ENCODE data around the gene IGSF22.

DNA sequence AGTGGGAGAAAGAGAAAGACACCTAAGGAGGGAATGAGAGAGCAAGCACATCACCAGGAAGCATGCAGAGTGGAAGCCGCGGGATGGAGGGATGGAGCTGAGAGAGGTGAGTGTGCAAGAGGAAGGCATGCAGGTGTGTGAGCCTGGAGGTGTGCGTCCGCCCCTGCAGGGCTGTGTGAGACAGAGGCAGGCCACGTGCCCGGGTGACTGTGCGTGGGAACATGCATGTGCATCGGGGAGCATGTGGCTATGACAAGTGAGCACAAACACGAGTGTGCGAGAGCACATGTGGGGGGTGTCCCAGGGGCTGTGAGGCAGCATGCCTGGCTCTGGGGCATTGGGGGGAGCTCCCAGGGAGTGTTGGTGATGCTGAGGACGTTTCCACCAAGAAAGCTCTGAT is 35.8 kb upstream of the IGSF22 start:
- TF ChIP-seq EZH2 (IDR thresholded peaks at IDR 0.05) (no peak), POLR2AphosphoS5 (IDR thresholded peaks at IDR 0.05; ENCODE audit: borderline replicate concordance, low read depth, low read length) (no peak), FOXP2 (optimal IDR thresholded peaks at IDR 0.05; ENCODE audit: control extremely low read depth, extremely low read length, insufficient read depth) (no peak)
